Stimulated activated naive CD4-positive, alpha-beta T cell treated with Interleukin-2 at 50 U/mL for 16 hours (primary cell): ENCODE results near the gene CFB.
"Not testable (repeated sequence)": the region's sequence is repeated elsewhere in the genome, so short reads cannot be mapped to it uniquely, and the experiment has no call there.

Experiments
- DNase-seq: peaks from one replicate; lab custom pipeline; 2025; lab: John Stamatoyannopoulos, UW

Gene CFB

DNA sequence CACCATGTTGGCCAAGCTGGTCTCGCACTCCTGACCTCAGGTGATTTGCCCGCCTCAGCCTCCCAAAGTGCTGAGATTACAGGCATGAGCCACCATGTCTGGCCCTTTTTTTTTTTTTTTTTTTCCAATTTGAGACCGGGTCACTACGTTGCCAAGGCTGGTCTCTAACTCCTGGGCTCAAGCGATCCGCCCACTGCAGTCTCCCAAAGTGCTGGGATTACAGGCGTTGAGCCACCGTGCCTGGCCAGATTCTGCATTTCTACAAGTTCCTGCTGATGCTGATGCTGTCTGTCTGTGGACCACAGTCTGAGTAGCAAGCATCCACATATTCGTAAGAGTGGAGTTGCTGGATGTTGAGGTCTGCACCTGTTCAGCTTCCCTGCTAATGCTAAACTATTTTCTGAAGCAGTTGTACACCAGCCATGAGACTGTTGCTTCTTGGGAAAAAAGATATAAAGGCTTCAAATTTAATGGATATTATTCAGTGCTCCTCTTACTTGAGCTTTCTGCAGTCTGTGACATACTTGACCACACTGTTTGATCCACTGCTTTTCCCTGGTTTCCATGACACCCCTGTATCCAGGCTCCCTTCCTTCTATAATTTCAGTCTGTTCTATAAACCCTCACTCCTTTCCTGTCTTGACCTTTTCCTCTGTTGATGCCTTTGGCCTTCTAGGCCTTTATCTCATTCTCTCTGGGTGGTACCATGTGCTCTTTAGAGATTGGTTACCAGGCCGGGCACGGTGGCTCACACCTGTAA is 33.9 kb upstream of the CFB start:
- DNase-seq, result no peak

DNA sequence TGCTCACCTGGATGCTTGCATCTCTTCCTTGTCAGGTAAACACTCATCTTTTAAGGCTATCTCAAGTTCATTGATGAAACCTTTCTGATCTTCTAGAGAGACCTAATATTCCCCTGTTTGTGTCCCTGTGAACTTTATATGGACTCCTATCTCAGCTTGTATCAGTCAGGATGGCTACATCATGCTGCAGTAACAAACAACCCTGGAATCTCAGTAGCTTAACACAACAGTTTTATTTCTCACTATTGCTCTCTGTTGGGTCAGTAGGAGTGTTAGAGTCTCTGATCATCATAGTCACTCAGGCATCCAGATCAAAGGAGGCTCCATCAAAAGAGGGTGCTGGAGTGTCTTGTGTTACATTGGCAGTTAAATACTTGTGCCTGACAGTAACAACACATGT is 30.5 kb upstream of the CFB start:
- DNase-seq, result no peak

DNA sequence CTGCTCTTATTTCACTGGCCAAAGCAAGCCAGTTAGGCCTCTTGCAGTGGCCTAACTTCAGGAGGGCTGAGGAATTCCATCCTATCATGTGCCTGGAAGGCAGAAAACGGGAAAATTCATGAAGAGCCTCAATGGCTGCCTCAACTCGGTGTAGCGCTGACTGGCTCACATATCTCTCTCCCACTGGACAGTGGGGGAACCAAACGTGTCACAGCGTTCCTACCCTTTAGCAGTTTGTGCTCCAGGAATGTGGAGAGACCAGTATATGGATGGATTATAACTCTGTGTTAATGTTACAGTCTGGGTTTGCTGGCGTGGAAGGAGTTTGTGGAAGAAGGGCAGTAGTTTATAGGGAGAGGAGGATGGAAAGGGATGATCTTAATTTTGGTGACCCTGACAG is 30.1 kb upstream of the CFB start:
- DNase-seq, result no peak

DNA sequence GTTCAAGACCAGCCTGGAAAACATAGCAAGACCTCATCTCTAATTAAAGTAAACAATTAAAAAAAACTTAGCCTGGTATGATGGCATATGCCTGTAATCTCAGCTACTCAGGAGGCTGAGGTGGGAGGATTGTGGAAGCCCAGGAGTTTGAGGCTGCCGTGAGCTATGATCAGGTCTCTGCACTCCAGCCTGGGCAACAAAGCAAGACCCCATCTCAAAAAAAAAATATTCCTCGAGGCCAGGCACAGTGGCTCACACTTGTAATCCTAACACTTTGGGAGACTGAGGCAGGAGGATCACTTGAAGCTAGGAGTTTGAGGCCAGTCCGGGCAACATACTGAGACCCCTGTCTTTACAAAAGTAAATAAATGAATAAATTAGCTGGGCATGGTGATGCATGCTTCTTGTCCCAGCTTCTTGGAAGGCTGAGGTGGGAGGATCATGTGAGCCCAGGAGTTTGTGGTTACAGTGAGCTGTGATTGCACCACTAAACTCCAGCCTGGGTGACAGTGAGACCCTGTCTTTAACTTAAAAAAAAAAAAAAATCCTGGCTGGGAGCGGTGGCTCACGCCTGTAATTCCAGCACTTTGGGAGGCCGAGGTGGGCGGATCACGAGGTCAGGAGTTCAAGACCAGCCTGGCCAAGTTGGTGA is 27.7 kb upstream of the CFB start:
- no peak for DNase-seq

DNA sequence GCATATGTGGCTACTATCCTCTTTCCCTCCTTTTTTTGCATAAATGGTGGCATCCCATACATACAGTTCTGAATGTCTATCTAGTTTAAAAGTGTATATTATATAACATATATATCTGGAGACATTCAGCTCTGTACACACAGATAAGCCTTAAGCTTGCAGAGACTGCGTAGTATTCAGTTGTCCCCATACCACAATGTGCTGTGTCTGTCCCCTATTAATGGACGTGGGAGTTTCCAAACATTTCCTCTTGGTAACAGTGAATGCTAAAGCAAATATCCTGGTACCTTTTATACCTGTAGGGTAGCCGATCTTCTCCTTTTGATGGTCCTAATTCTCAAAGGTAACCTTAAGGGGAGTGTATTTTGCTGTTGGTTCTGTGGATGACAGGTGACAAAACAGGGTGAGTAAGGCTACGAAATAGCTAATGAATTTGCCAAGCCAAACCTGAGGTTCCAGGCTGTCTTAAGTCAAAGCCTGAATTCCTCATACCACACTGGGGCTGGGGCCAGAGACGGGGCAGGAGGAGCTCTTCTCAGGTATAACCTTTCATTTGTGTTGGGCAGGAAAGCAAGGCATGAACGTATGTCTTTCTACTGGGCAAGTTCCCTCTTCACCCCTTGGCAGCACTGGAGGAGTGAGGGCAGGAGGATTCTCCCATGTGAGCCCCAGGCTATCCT is 26.1 kb upstream of the CFB start:
- no peak for DNase-seq

DNA sequence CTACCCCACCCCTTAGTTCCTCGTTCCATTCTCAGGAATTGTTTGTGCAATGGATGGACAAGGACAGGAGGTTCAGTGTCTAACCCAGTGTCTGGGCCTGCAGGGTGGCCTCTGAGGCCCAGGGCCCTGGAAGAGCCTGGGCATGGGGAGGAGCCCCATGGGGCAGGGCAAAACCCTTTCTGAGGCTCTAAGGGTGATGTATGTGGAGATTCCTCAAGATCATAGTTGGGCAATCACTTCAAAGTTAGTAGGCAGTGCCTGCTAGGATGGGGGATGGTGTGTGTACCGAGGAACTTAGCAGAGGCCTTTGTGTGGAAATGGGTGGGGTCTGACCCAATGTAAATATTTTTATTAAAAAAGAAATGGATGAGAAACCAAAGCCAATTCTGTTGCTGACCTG is 25.1 kb upstream of the CFB start:
- no peak for DNase-seq

DNA sequence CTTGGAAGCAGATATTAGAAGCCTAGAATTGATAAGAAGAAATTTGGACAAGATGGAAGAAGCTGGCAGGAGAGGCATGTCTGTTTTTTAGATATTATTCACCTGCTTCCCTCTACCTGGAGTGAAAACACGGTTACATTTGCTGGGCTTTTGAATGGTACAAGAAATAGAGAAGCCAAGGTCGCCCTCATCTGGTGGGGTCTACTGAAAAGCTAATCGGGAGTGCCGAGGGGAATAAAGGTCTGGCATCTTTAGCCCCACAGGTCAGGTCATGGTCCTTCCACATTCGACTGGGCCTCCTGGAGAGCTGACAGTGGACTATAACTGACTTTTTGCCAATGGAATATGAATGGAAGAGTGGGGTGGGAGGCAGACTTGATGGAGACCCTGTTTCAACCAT is 23.0 kb upstream of the CFB start:
- DNase-seq, result no peak

DNA sequence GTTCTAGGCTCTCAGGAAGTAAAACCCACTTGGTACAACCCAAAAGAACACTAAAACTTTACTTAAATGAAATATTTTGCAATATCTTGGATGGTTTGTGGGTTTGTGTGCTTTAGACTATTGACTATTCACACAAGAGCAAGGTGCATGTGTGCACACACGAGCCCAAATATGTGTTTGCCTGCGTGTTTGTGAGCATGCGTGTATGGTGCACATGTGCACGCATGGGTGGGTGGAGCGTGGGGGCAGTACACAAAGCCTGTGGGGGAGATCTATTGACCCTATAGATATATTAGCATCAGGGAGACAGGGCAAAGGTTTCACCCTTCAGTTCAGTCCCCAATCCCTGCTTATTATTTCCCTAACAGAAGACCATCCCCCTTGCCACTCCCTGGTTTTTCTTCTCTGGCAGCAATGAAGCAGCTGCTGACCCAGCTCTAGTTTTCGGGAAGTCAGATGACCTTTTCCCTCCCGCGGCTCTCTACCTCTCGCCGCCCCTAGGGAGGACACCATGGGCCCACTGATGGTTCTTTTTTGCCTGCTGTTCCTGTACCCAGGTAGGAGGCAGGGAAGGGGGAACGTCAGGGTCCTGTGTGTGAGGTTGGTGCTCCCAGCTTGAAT is 18.5 kb upstream of the CFB start, which contains the start of gene C2:
TSS of gene C2 (plus strand) at position 476 of the 621 bp plus-strand sequence. CDS start at position 512, 36 bp downstream.
- DNase-seq, result no peak

DNA sequence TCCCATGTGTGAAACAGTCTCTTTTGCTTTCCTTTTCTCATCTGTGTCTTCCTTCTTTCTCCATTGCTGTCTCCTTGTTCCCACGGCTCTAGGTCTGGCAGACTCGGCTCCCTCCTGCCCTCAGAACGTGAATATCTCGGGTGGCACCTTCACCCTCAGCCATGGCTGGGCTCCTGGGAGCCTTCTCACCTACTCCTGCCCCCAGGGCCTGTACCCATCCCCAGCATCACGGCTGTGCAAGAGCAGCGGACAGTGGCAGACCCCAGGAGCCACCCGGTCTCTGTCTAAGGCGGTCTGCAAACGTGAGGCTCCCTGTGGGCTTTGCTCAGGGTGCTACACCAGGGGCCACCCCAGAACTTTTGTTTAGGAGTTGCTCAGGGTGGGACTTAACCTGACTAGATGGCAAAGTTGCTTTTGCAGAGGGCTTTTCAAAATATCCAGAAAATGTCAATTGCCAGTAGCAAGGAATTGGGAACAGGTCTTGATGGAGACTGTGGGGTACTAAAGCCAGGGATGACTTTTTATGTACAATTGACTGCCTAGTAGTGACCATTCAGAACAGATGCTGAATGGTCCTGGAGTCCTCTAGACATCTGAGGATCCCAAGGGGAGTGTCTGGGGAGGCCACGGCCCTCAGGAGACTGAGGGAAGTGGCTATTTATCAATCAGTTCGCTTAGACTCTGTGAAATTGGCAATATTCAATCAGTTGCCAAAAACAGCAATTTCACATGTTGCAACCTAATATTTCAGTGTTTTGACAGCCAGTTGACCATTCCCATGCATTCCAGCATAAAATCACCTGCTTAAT is 17.8 kb upstream of the CFB start:
- DNase-seq, result no peak

DNA sequence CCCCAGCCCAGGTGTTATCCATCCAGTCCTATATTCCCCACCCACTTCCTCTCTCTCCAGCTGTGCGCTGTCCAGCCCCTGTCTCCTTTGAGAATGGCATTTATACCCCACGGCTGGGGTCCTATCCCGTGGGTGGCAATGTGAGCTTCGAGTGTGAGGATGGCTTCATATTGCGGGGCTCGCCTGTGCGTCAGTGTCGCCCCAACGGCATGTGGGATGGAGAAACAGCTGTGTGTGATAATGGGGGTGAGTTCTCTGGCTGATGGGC is 17.3 kb upstream of the CFB start:
- no peak for DNase-seq

DNA sequence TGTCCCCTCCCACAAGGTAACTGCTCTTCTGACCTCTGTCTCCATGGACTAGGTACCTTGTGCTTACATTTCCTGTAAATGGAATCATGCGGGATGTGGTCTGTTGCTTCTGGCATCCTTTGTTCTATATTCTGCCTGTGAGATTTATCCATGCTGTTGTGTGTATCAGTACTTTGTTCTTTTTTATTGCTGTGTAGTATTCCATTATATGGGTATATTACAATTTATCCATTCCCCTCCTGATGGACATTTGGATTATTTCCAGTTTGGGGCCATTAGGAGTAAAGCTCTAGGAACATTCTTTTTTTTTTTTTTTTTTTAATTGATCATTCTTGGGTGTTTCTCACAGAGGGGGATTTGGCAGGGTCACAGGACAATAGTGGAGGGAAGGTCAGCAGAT is 14.9 kb upstream of the CFB start:
- no peak for DNase-seq

DNA sequence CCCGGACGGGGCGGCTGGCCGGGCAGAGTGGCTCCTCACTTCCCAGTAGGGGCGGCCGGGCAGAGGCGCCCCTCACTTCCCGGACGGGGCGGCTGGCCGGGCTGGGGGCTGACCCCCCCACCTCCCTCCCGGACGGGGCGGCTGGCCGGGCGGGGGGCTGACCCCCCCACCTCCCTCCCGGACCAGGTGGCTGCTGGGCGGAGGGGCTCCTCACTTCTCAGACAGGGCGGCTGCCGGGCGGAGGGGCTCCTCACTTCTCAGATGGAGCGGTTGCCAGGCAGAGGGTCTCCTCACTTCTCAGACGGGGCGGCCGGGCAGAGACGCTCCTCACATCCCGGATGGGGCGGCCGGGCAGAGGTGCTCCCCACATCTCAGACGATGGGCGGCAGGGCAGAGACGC is 13.8 kb upstream of the CFB start:
- not testable (repeated sequence) for DNase-seq

DNA sequence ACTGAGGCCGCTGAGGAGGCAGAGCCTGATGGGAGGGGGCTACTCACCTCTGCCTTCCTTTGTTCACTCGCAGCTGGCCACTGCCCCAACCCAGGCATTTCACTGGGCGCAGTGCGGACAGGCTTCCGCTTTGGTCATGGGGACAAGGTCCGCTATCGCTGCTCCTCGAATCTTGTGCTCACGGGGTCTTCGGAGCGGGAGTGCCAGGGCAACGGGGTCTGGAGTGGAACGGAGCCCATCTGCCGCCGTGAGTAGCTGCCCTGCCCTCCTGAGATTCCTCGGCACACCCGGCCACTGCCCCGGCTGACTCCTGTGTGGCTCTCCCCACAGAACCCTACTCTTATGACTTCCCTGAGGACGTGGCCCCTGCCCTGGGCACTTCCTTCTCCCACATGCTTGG is 12.4 kb upstream of the CFB start:
- DNase-seq, result no peak

DNA sequence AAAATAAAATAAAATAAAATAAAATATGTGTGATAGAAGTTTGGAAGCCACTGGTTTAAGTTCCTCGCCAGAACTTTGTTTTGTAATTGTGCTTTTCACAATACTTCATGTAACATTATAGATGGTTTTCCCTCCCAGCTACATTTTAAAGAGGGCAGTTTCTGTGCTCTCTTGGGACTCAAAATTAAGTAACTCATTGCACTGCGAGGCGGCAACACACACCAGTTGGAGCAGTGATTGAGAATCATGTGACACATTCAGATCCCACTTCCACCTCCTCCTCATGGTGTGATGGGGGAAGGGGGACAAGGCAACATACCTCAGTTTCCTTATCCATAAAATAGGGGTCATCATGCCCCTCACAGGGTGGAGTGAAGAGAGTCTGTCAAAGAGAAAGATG is 10.9 kb upstream of the CFB start:
- no peak for DNase-seq

DNA sequence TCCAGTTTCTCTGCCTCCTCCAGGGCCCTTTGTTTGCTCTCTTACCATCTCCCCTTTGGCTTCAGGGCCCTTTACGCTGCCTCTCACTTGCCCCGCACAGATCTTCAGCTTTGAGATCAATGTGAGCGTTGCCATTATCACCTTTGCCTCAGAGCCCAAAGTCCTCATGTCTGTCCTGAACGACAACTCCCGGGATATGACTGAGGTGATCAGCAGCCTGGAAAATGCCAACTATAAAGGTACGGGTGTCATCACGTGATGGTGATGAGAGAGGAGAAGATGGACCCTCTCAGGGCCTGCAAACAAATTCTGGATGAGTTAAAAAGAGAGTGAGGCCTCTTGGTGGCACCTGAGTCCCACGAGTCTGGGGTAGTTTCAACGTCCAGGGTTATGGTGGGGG is 10.1 kb upstream of the CFB start:
- DNase-seq, result no peak

DNA sequence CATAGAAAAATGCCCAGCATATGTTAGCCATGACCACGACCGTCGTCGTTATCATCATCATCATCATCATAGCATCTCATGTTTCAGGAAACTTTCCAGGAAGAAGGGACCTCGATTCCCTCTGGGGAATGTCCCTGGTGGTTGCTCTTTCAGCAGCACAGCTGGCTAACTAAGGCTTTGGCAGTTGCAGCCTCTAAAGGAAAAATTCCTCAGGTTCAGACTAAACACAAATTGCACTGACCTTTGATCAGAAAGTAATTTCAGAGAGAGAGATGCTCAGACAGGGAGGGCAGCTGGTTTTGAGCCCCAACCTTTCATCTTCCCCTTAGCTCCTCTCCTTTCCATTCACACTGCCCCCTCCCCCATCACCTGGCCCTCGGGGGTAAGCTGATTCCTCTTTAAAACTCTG is 5.6 kb upstream of the CFB start:
- no peak for DNase-seq

DNA sequence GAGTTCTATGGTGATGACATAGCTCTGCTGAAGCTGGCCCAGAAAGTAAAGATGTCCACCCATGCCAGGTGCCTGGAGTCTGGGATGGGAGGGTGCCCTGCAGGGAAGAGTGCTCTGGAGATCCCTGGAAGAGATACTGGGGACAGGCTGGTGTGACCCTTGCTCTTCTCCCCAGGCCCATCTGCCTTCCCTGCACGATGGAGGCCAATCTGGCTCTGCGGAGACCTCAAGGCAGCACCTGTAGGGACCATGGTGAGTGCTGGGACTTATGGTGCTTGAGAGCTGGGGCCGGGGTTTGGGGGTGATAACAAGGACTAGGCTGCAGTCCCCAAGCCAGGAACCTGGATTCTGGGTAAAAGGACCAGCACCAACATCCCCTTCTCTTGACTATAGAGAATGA is 2.2 kb upstream of the CFB start:
- no peak for DNase-seq

DNA sequence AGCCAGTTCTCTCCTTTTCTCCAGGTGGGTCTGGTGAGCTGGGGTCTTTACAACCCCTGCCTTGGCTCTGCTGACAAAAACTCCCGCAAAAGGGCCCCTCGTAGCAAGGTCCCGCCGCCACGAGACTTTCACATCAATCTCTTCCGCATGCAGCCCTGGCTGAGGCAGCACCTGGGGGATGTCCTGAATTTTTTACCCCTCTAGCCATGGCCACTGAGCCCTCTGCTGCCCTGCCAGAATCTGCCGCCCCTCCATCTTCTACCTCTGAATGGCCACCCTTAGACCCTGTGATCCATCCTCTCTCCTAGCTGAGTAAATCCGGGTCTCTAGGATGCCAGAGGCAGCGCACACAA is 765 bp upstream of the CFB start:
- DNase-seq, result no peak

DNA sequence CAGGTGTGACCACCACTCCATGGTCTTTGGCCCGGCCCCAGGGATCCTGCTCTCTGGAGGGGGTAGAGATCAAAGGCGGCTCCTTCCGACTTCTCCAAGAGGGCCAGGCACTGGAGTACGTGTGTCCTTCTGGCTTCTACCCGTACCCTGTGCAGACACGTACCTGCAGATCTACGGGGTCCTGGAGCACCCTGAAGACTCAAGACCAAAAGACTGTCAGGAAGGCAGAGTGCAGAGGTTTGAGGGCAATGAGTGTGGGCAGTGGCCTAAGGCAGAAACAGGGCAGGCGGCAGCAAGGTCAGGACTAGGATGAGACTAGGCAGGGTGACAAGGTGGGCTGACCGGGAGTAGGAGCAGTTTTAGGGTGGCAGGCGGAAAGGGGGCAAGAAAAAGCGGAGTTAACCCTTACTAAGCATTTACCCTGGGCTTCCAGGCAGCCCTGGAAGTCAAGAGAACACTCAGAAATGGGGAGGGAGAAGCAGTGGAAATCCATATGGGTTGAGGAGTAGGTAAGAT is 533 bp downstream of the CFB start:
- DNase-seq, result no peak

DNA sequence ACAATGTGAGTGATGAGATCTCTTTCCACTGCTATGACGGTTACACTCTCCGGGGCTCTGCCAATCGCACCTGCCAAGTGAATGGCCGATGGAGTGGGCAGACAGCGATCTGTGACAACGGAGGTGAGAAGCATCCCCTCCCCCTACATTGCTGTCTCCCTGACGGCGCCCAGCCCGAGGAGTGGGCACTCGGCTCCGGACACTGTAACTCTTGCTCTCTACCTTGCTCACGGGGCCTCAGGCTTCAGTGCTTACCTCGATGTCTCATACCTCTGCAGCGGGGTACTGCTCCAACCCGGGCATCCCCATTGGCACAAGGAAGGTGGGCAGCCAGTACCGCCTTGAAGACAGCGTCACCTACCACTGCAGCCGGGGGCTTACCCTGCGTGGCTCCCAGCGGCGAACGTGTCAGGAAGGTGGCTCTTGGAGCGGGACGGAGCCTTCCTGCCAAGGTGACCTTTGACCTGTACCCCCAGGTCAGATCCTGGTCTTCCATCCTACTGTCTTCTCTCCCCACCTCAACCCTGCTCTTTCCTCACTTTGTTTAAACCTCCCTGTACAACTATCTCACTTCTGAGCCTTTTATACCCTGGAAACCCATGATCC is 1.3 kb downstream of the CFB start:
- no peak for DNase-seq

DNA sequence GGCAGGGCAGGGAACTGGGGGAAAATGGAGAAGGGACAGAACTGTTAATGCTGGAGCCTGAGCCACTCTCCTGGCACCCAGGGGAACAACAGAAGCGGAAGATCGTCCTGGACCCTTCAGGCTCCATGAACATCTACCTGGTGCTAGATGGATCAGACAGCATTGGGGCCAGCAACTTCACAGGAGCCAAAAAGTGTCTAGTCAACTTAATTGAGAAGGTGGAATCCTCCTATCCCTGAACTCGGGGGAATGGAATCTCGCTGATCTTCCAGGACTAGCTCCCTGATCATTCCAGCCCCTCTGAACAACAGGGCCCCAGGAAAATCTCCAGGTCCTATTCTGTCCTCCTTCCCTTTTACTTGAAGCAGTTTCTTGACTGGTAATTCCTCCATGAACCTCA is 2.0 kb downstream of the CFB start:
- no peak for DNase-seq

DNA sequence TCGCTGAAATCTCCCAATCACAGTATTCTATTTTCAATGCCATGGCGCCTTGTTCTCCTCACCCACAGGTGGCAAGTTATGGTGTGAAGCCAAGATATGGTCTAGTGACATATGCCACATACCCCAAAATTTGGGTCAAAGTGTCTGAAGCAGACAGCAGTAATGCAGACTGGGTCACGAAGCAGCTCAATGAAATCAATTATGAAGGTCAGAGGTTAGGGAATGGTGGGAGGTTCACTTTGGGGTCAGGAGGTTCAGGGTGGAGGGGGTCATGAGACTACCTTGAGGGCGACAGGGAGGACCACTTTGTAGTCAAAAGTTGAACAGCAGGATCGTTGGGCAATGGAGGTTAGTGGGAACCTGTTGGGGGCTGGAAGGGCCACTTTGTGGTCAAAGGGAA is 2.4 kb downstream of the CFB start:
- no peak for DNase-seq
